Tibial nerve (tissue), 4 donors: Measurements from ENCODE around the gene FRS2. TPM values are rescaled to one million over a fixed set of nuclear protein-coding genes. Genes with fewer than 3 reads are reported as not detected.

ENCODE experiments used
- DNase-seq, 2 donors: peaks; one replicate each; pipeline ENCODE4 v3.0.0-alpha.2; 2019; ENCODE audit warnings: low spot score in 2 of 2
- H3K27ac ChIP-seq, 4 donors: fragments of 200-600 bp; sonication (generic) in 3 of 4; one replicate each; pipeline ENCODE4 v1.5.1; 2017 to 2019; ENCODE audit warnings: mild to moderate bottlenecking in 1 of 4
- H3K27me3 ChIP-seq, 2 donors: fragments of 200-600 bp; sonication (generic) in 1 of 2; one replicate each; pipeline versions ENCODE4 v1.5.1 to v1.6.0; 2017 to 2019
- H3K36me3 ChIP-seq, 3 donors: fragments of 200-600 bp; sonication (generic); one replicate each; pipeline ENCODE4 v1.5.1; 2018 to 2019
- H3K4me1 ChIP-seq, 4 donors: fragments of 200-600 bp; sonication (generic) in 3 of 4; one replicate each; pipeline ENCODE4 v1.5.1; 2017 to 2019
- H3K4me3 ChIP-seq, 4 donors: fragments of 200-600 bp; sonication (generic) in 3 of 4; one replicate each; pipeline ENCODE4 v1.5.1; 2017 to 2019; ENCODE audit warnings: mild to moderate bottlenecking in 1 of 4, moderate library complexity in 1 of 4
- H3K9me3 ChIP-seq, 4 donors: fragments of 200-600 bp; sonication (generic) in 3 of 4; one replicate each; pipeline ENCODE4 v1.5.1; 2017 to 2019
- EP300 ChIP-seq, 2 donors: sonication (generic); formaldehyde crosslinking; IDR thresholded peaks; one replicate each; pipeline ENCODE4 v1.6.1; 2017; ENCODE audit warnings: antibody characterized with exemption in 2 of 2, mild to moderate bottlenecking in 1 of 2
- POLR2A ChIP-seq, 2 donors: fragments of 450-650 bp; IDR thresholded peaks; one replicate each; pipeline ENCODE4 v1.6.1; 2017; ENCODE audit warnings: antibody characterized with exemption in 2 of 2, mild to moderate bottlenecking in 2 of 2, moderate library complexity in 2 of 2
- WGBS, 2 donors: methylation state at CpG; one replicate each; pipeline ENCODE4 v1.1.5; 2018; 5-methylcytosine and 5-hydroxymethylcytosine counted together
- total RNA-seq, 4 donors: library from RNA; depleted of rRNA; stranded (reverse); fragments of >200 nt; gene quantifications; one replicate each; pipeline ENCODE4 v1.1.0, GENCODE V29; 2016
- TF ChIP-seq, protein P1 (sequence below), 5 experiments: fragments of 200-600 bp in 3 of 5; fragments of 450-650 bp in 2 of 5; sonication (generic) in 3 of 5; IDR thresholded peaks; one replicate each; pipeline ENCODE4 v1.5.1; 2016 to 2019; ENCODE audit warnings: antibody characterized with exemption in 5 of 5, mild to moderate bottlenecking in 3 of 5, moderate library complexity in 2 of 5

Gene FRS2
- total RNA-seq, 4 donors from 2014 or later, result 51.7 to 113 (median 66.4) TPM

DNA sequence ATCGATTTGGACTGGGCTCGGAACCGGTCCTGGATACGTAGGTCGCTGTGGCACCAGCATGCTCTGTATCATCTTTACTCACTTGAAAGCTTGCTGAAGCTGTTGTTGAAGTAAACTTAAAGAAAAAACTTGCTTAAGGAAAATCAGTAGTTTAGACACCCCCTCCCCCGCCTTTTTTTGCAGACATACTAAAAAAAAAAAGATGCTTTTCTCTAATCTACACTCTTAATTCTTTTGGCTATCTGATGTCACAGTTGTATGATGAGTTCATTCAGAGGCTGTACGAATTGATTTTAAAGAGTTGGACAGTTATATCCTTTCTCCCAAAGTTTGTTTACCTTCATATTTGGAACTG is 865 bp downstream of the FRS2 start:
- no peaks in the 10 kb centered on the region for H3K27me3 ChIP-seq
- no peaks in the 10 kb centered on the region for H3K36me3 ChIP-seq
- WGBS, 2 donors, result 1 to 2% methylated on average over 7 of the region's 7 CpGs
- no peak for DNase-seq
- peak overlapping the region; percentile 63 to 97 (median 96) for H3K27ac ChIP-seq
- peaks cover 7 to 71% (median 31%) of the 10 kb centered on the region in 4 donors for H3K4me1 ChIP-seq
- TF ChIP-seq EP300 (IDR thresholded peaks at IDR 0.05), result no peak
- TF ChIP-seq, protein P1, sequence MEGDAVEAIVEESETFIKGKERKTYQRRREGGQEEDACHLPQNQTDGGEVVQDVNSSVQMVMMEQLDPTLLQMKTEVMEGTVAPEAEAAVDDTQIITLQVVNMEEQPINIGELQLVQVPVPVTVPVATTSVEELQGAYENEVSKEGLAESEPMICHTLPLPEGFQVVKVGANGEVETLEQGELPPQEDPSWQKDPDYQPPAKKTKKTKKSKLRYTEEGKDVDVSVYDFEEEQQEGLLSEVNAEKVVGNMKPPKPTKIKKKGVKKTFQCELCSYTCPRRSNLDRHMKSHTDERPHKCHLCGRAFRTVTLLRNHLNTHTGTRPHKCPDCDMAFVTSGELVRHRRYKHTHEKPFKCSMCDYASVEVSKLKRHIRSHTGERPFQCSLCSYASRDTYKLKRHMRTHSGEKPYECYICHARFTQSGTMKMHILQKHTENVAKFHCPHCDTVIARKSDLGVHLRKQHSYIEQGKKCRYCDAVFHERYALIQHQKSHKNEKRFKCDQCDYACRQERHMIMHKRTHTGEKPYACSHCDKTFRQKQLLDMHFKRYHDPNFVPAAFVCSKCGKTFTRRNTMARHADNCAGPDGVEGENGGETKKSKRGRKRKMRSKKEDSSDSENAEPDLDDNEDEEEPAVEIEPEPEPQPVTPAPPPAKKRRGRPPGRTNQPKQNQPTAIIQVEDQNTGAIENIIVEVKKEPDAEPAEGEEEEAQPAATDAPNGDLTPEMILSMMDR (IDR thresholded peaks at IDR 0.05), result peak in 1 of 5 experiments; percentile 1
- peak overlapping the region; percentile 54 to 100 (median 87) for H3K4me3 ChIP-seq
- no peaks in the 10 kb centered on the region for H3K9me3 ChIP-seq

DNA sequence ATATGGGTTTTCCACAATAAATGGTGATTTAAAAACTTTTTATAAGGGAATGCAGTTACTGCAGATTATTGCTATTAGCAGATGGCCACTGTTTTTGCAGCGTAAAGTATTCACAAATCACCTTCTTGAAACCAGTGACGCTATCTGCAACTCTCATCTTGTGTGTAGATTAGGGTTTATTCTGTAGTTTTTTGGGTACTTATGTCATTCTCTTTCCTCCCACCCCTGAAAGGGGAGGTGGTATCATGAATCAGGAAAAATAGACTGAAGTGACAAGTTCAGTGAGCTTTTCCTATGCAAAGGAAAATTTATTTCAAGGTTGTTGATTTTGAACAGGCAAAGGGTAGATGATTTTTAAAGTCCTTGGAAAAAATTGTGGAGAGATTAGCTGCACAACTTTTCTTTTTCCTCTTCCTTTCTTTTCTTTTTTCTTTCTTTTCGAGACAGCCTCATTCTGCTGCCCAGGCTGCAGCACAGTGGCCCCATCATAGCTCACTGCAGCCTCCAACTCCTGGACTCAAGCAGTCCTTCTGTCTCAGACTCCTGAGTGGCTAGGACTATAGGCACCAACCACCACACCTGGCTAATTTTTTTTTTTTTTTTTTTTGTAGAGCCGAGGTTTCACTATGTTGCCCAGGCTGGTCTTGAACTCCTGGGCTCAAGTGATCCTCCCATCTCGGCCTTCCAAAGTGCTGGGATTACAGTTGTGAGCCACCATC is 1.6 kb downstream of the FRS2 start:
- WGBS, 2 donors, result 61 to 67% methylated on average over 5 of the region's 5 CpGs
- TF ChIP-seq, protein P1 (IDR thresholded peaks at IDR 0.05), result no peak
- no peak for TF ChIP-seq POLR2A (IDR thresholded peaks at IDR 0.05)
- no peak for TF ChIP-seq EP300 (IDR thresholded peaks at IDR 0.05)
- Histone ChIP-seq H3K27ac (peak overlapping the region in 1 of 4 donors; percentile 95), H3K9me3 (no peaks in the 10 kb centered on the region), H3K4me1 (peaks cover 7 to 79% (median 35%) of the 10 kb centered on the region in 4 donors), H3K27me3 (no peaks in the 10 kb centered on the region), H3K4me3 (peak overlapping the region in 3 of 4 donors; percentile 85 to 100 (median 89)), H3K36me3 (no peaks in the 10 kb centered on the region)
- no peak for DNase-seq

DNA sequence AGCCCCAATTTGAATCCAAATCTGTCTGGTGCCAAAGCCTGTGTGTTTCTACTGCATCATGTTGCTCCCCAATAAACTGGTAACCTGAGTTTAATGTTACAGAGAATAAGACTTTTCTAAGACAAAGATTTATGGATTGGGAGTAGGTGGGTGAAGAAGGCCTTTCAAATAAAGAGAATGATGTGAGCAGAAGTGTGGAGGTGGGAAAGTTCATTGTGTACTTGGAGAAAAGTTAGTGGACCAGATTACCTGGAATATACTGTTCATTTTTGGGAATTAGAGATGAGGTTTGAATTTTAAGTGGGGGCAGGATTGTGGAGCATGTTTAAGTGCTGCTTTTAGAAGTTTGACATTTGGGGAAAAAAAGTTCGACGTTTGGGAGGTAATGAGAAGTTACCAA is 3.1 kb downstream of the FRS2 start:
- Histone ChIP-seq H3K9me3 (no peaks in the 10 kb centered on the region), H3K36me3 (no peaks in the 10 kb centered on the region), H3K4me3 (no peak overlapping the region), H3K27ac (peak overlapping the region in 1 of 4 donors; percentile 86), H3K27me3 (no peaks in the 10 kb centered on the region), H3K4me1 (peaks cover 7 to 71% (median 35%) of the 10 kb centered on the region in 4 donors)
- DNase-seq, result no peak
- 55 to 67% methylated on average over 2 of the region's 2 CpGs for WGBS, 2 donors
- no peak for TF ChIP-seq POLR2A (IDR thresholded peaks at IDR 0.05)
- TF ChIP-seq, protein P1 (IDR thresholded peaks at IDR 0.05), result no peak
- no peak for TF ChIP-seq EP300 (IDR thresholded peaks at IDR 0.05)

DNA sequence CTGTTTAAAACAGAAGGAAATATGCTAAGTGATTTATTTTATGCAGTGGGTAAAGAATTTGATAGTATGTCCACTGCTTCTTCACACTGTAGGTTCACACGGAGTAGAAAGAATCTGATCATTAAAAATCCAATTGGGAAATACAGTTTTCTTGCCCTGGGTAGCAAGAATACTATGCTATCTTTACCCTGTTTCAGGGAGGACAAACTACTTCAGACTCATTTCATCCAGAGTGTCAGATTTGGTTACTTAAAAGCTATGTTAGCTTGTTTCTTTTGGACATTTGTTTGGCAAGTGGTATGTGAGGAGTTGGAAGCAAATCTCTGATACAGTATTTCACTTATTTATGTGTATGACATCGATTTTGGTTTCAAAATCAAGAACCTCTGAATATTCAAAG is 4.3 kb downstream of the FRS2 start:
- Histone ChIP-seq H3K4me3 (no peak overlapping the region), H3K27ac (peak overlapping the region; percentile 10 to 89 (median 65)), H3K27me3 (no peaks in the 10 kb centered on the region), H3K9me3 (no peaks in the 10 kb centered on the region), H3K36me3 (no peaks in the 10 kb centered on the region), H3K4me1 (peaks cover 7 to 72% (median 35%) of the 10 kb centered on the region in 4 donors)
- DNase-seq, result no peak
- no peak for TF ChIP-seq POLR2A (IDR thresholded peaks at IDR 0.05)
- TF ChIP-seq EP300 (IDR thresholded peaks at IDR 0.05), result no peak
- TF ChIP-seq, protein P1 (IDR thresholded peaks at IDR 0.05), result no peak
- WGBS, 2 donors, result 27 to 32% methylated on average over 2 of the region's 2 CpGs

DNA sequence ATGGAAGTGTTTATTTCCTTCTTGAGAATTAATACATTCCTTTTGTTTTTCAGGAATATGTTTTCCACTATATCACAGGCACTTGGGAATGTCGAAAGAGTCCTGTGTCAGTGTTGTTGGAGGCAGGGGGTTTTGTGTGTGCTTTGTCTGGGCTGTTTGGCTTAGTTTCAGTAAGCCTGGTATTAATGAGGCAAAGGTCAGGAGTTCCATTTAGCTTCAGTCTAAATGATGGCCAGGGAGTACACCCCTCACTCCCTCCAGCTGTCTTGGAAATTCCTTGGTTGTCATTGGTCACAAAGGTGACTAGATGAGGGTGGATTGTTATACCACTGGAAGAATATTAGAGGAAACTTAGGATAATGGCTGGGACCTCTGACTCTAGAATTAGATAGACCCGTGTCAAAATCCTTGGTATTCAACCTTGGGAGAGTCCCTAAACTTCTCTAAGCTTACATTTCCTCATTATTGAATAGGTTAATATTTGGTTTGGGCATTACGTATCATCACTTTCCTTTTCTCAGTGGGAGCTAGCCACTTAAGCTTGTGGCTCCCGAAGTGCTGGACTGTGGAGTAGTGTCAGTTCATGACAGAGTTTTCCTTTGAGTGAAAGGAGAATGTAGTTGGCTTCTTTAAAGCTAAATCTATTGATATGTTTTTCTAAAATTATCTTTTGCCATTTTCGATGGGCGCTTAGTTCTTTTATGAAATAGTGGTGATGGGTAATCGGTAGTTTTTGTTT is 5.2 kb downstream of the FRS2 start:
- 24 to 32% methylated on average over 7 of the region's 7 CpGs for WGBS, 2 donors
- TF ChIP-seq EP300 (IDR thresholded peaks at IDR 0.05), result no peak
- TF ChIP-seq, protein P1 (IDR thresholded peaks at IDR 0.05), result no peak
- no peak for TF ChIP-seq POLR2A (IDR thresholded peaks at IDR 0.05)
- DNase-seq, result no peak
- Histone ChIP-seq H3K9me3 (no peaks in the 10 kb centered on the region), H3K27me3 (no peaks in the 10 kb centered on the region), H3K36me3 (no peaks in the 10 kb centered on the region), H3K4me1 (peaks cover 7 to 68% (median 35%) of the 10 kb centered on the region in 4 donors), H3K4me3 (peak overlapping the region in 2 of 4 donors; percentile 13 to 30), H3K27ac (peak overlapping the region; percentile 10 to 89 (median 82))
